Panc1 (cell line): ENCODE measurements around the gene MRPS18A.

Experiments
- CTCF ChIP-seq: fragments of 450-650 bp; IDR thresholded peaks from 2 replicates; pipeline ENCODE4 v1.5.1; 2017; ENCODE audit warnings: mild to moderate bottlenecking
- SIN3A ChIP-seq: IDR thresholded peaks from 2 replicates; pipeline ENCODE4 v1.6.1; 2012; ENCODE audit warnings: low read depth, mild to moderate bottlenecking, low read length, moderate library complexity, borderline replicate concordance; ENCODE audit not compliant: insufficient read depth

- TF ChIP-seq CTCF: no peak
- no peak for TF ChIP-seq SIN3A
Observed at GRCh38 chr6:43720999-43721398, 33.4 kb upstream of the MRPS18A start.
